Right lung (tissue), 5 donors: Measurements from ENCODE around the gene PLEKHA6. TPM values are rescaled to one million over a fixed set of nuclear protein-coding genes. Genes with fewer than 3 reads are reported as not detected.
A peak's percentile ranks its signal among the peaks of the same experiment; 100 is the strongest.
"Not testable (repeated sequence)": the region's sequence is repeated elsewhere in the genome, so short reads cannot be mapped to it uniquely, and the experiment has no call there.

ENCODE experiments used
- DNase-seq, 2 donors: peaks; one replicate each; pipeline ENCODE4 v3.0.0-alpha.2; 2013
- polyA plus RNA-seq, 5 donors: library from polyadenylated mRNA; unstranded; fragments of 120-200 nt; gene quantifications; one replicate each; pipeline versions ENCODE4 v1.2.1 to v1.2.3, GENCODE V29; 2013; ENCODE audit warnings: inconsistent platforms in 1 of 5, low replicate concordance in 1 of 5; ENCODE audit not compliant: insufficient read length in 5 of 5, insufficient read depth in 1 of 5

Gene PLEKHA6
- polyA plus RNA-seq, 5 donors = 13.9 to 20.4 (median 16.4) TPM

- DNase-seq = no peak
These were observed 23.2 kb downstream of the PLEKHA6 start for GRCh38 chr1:204336421-204337035.

- no peak for DNase-seq
These were observed 24.2 kb downstream of the PLEKHA6 start for GRCh38 chr1:204335533-204335932.

- peak in 1 of 2 donors; percentile 63 for DNase-seq
These were observed 24.6 kb downstream of the PLEKHA6 start for GRCh38 chr1:204335085-204335484.

GRCh38 chr1:204334455-204334854 is 25.3 kb downstream of the PLEKHA6 start:
- no peak for DNase-seq

GRCh38 chr1:204333427-204333826 is 26.3 kb downstream of the PLEKHA6 start:
- DNase-seq = no peak

GRCh38 chr1:204331847-204332487 is 27.8 kb downstream of the PLEKHA6 start:
- DNase-seq = no peak

GRCh38 chr1:204331275-204331674 is 28.5 kb downstream of the PLEKHA6 start:
- no peak for DNase-seq

- DNase-seq = not testable (repeated sequence)
These were observed 31.9 kb downstream of the PLEKHA6 start for GRCh38 chr1:204327870-204328269.

- no peak for DNase-seq
These were observed 32.4 kb downstream of the PLEKHA6 start for GRCh38 chr1:204327359-204327758.

- no peak for DNase-seq
These were observed 32.9 kb downstream of the PLEKHA6 start for GRCh38 chr1:204326771-204327300.

GRCh38 chr1:204325944-204326343 is 33.8 kb downstream of the PLEKHA6 start:
- no peak for DNase-seq

GRCh38 chr1:204323887-204324286 is 35.8 kb downstream of the PLEKHA6 start:
- DNase-seq = no peak

- no peak for DNase-seq
These were observed 37.3 kb downstream of the PLEKHA6 start for GRCh38 chr1:204322339-204322868.

GRCh38 chr1:204321665-204322064 is 38.1 kb downstream of the PLEKHA6 start:
- no peak for DNase-seq

GRCh38 chr1:204321051-204321450 is 38.7 kb downstream of the PLEKHA6 start:
- no peak for DNase-seq

- DNase-seq = no peak
These were observed 39.3 kb downstream of the PLEKHA6 start for GRCh38 chr1:204320382-204320804.

GRCh38 chr1:204319462-204319861 is 40.3 kb downstream of the PLEKHA6 start:
- DNase-seq = no peak

- DNase-seq = no peak
These were observed 40.7 kb downstream of the PLEKHA6 start for GRCh38 chr1:204319027-204319426.

- DNase-seq = no peak
These were observed 41.4 kb downstream of the PLEKHA6 start for GRCh38 chr1:204318324-204318723.

- no peak for DNase-seq
These were observed 42.6 kb downstream of the PLEKHA6 start for GRCh38 chr1:204317170-204317569.

- DNase-seq = no peak
These were observed 43.6 kb downstream of the PLEKHA6 start for GRCh38 chr1:204316164-204316563.

- no peak for DNase-seq
These were observed 44.7 kb downstream of the PLEKHA6 start for GRCh38 chr1:204314893-204315658.
